Panc1 (cell line): ENCODE measurements around the gene WWOX. TPM values are rescaled to one million over a fixed set of nuclear protein-coding genes. Genes with fewer than 3 reads are reported as not detected.

Experiments used
- total RNA-seq: library from RNA; stranded (reverse); gene quantifications from one replicate; pipeline ENCODE4 v1.2.1, GENCODE V29; 2021; ENCODE audit not compliant: unreplicated experiment

The WWOX gene
- total RNA-seq, 1 experiment from 2014 or later, result 12.5 TPM

Other genes starting within 250 kb of the WWOX start
- 0.23 TPM for gene CLEC3A, start 77.1 kb upstream of the WWOX start, total RNA-seq